WTC11 (cell line): ENCODE measurements around the gene MTA1.

ENCODE experiments used
- AFF4 ChIP-seq: sonication (generic); formaldehyde crosslinking; IDR thresholded peaks from 2 replicates; pipeline ENCODE4 v1.8.1; 2023; ENCODE audit warnings: mild to moderate bottlenecking, missing genetic modification reagents, borderline replicate concordance
- CTCF ChIP-seq: fragments of 200-600 bp; IDR thresholded peaks from 2 replicates; pipeline ENCODE4 v1.8.0; 2022; ENCODE audit warnings: antibody characterized with exemption
- E2F4 ChIP-seq: sonication (generic); formaldehyde crosslinking; IDR thresholded peaks from 2 replicates; pipeline ENCODE4 v1.8.1; 2022; ENCODE audit warnings: low read depth, mild to moderate bottlenecking, moderate library complexity, missing genetic modification reagents, borderline replicate concordance
- ETV6 ChIP-seq: sonication (generic); formaldehyde crosslinking; IDR thresholded peaks from 2 replicates; pipeline ENCODE4 v1.8.1; 2022; ENCODE audit warnings: mild to moderate bottlenecking, missing genetic modification reagents
- FOXJ3 ChIP-seq: sonication (generic); formaldehyde crosslinking; IDR thresholded peaks from 2 replicates; pipeline ENCODE4 v1.9.0; 2021; ENCODE audit warnings: missing genetic modification reagents, mild to moderate bottlenecking, borderline replicate concordance
- JUN ChIP-seq: sonication (generic); formaldehyde crosslinking; IDR thresholded peaks from 2 replicates; pipeline ENCODE4 v1.8.0; 2023; ENCODE audit warnings: mild to moderate bottlenecking, missing genetic modification reagents
- MXD4 ChIP-seq: fragments of 250-450 bp; sonication (Bioruptor Pico); IDR thresholded peaks from 2 replicates; pipeline ENCODE4 v1.8.0; 2021; ENCODE audit warnings: mild to moderate bottlenecking, moderate library complexity, borderline replicate concordance
- NFYB ChIP-seq: sonication (generic); formaldehyde crosslinking; conservative IDR thresholded peaks from 2 replicates; pipeline ENCODE4 v1.8.0; 2022; ENCODE audit warnings: low read depth, missing genetic modification reagents
- NR1H2 ChIP-seq: sonication (generic); formaldehyde crosslinking; IDR thresholded peaks from 2 replicates; pipeline ENCODE4 v1.9.0; 2021; ENCODE audit warnings: mild to moderate bottlenecking, moderate library complexity, missing genetic modification reagents
- SMAD3 ChIP-seq: sonication (generic); formaldehyde crosslinking; IDR thresholded peaks from 2 replicates; pipeline ENCODE4 v1.8.0; 2022; ENCODE audit warnings: missing genetic modification reagents, mild to moderate bottlenecking, borderline replicate concordance
- SP1 ChIP-seq: sonication (generic); formaldehyde crosslinking; conservative IDR thresholded peaks from 2 replicates; pipeline ENCODE4 v1.8.1; 2022; ENCODE audit warnings: missing genetic modification reagents
- TCF7 ChIP-seq: sonication (generic); formaldehyde crosslinking; IDR thresholded peaks from 2 replicates; pipeline ENCODE4 v1.8.0; 2022; ENCODE audit warnings: mild to moderate bottlenecking, low read depth, missing genetic modification reagents, moderate library complexity
- ZNF263 ChIP-seq: sonication (generic); formaldehyde crosslinking; IDR thresholded peaks from 2 replicates; pipeline ENCODE4 v1.8.1; 2022; ENCODE audit warnings: low read depth, mild to moderate bottlenecking, moderate library complexity, missing genetic modification reagents
- ZNF423 ChIP-seq: fragments of 250-450 bp; sonication (Bioruptor Pico); IDR thresholded peaks from 2 replicates; pipeline ENCODE4 v2.1.2; 2022; ENCODE audit warnings: mild to moderate bottlenecking, moderate library complexity

- TF ChIP-seq CTCF: no peak
- TF ChIP-seq ETV6: no peak
- no peak for TF ChIP-seq NFYB (CRISPR knock-in tag)
- TF ChIP-seq TCF7 (CRISPR knock-in tag): no peak
- TF ChIP-seq JUN: no peak
- no peak for TF ChIP-seq ZNF263 (CRISPR knock-in tag)
- TF ChIP-seq NR1H2 (CRISPR knock-in tag): no peak
- TF ChIP-seq FOXJ3: no peak
- no peak for TF ChIP-seq SP1
- TF ChIP-seq MXD4 (CRISPR knock-in tag): no peak
- TF ChIP-seq ZNF423 (CRISPR knock-in tag): no peak
- no peak for TF ChIP-seq SMAD3 (CRISPR knock-in tag)
- TF ChIP-seq AFF4 (CRISPR knock-in tag): no peak
- no peak for TF ChIP-seq E2F4 (CRISPR knock-in tag)
Observed at GRCh38 chr14:105468621-105469241, 49.1 kb downstream of the MTA1 start.
